OCI-LY7 (cell line): ENCODE data around the gene TMEM72. TPM values are rescaled to one million over a fixed set of nuclear protein-coding genes. Genes with fewer than 3 reads are reported as not detected.

ENCODE experiments used
- BruUV-seq: library from RNA; stranded (reverse); fragments of 400-500 nt; replicated peaks from 2 replicates; lab custom pipeline; 2021; lab: Mats Ljungman, UMichigan
- CTCF ChIA-PET: fragments of 300-600 bp; sonication (Branson Sonifier 250); formaldehyde crosslinking; loops from one replicate; lab custom pipeline; 2022; ENCODE audit warnings: antibody characterized with exemption; ENCODE audit not compliant: unreplicated experiment; lab: Charles Lee
- POLR2A ChIA-PET: fragments of 300-600 bp; sonication (Branson Sonifier 250); formaldehyde crosslinking; loops from one replicate; lab custom pipeline; 2022; ENCODE audit warnings: antibody characterized with exemption; lab: Charles Lee
- DNase-seq: peaks from one replicate; pipeline ENCODE4 v3.0.0-alpha.2; 2015; ENCODE audit warnings: low spot score
- H2AFZ ChIP-seq: fragments of 200-600 bp; sonication (generic), shearing (Covaris generic); 2 replicates; pipeline ENCODE4 v1.6.1; 2014; ENCODE audit warnings: mild to moderate bottlenecking, antibody characterized with exemption, low read length, moderate library complexity
- H3K27ac ChIP-seq: fragments of 200-600 bp; sonication (generic); 2 replicates; pipeline ENCODE4 v1.5.1; 2014; ENCODE audit warnings: mixed run types, low read depth, mild to moderate bottlenecking, moderate library complexity, low read length, inconsistent platforms; ENCODE audit not compliant: poor library complexity, severe bottlenecking
- H3K36me3 ChIP-seq: fragments of 200-600 bp; sonication (generic); 2 replicates; pipeline ENCODE4 v1.6.1; 2014; ENCODE audit warnings: mild to moderate bottlenecking, antibody characterized with exemption, low read length, moderate library complexity, mixed read lengths; ENCODE audit not compliant: insufficient read depth
- H3K4me1 ChIP-seq: fragments of 200-600 bp; sonication (generic); 2 replicates; pipeline ENCODE4 v1.5.1; 2014; ENCODE audit warnings: mild to moderate bottlenecking, low read length; ENCODE audit not compliant: insufficient read depth, poor library complexity, severe bottlenecking
- H3K4me2 ChIP-seq: fragments of 200-600 bp; sonication (generic); 2 replicates; pipeline ENCODE4 v1.6.1; 2014; ENCODE audit warnings: mild to moderate bottlenecking, low read length
- H3K4me3 ChIP-seq: fragments of 200-600 bp; sonication (generic); 2 replicates; pipeline ENCODE4 v1.5.1; 2014; ENCODE audit warnings: mild to moderate bottlenecking, low read depth, low read length; ENCODE audit not compliant: poor library complexity, severe bottlenecking
- H3K79me2 ChIP-seq: fragments of 200-600 bp; sonication (generic); 2 replicates; pipeline ENCODE4 v1.6.1; 2016; ENCODE audit warnings: low read depth, mild to moderate bottlenecking, low read length, moderate library complexity, mixed read lengths; ENCODE audit not compliant: insufficient read depth
- H3K9me2 ChIP-seq: fragments of 200-600 bp; sonication (generic); 2 replicates; pipeline ENCODE4 v1.6.1; 2016; ENCODE audit warnings: mild to moderate bottlenecking, low read length, mixed read lengths; ENCODE audit not compliant: insufficient read depth
- H3K9me3 ChIP-seq: fragments of 200-600 bp; sonication (generic); 2 replicates; pipeline ENCODE4 v1.6.1; 2014; ENCODE audit warnings: mild to moderate bottlenecking, mixed run types, low read length, mixed read lengths
- H4K20me1 ChIP-seq: fragments of 200-600 bp; sonication (generic); 2 replicates; pipeline ENCODE4 v1.6.1; 2014; ENCODE audit warnings: mild to moderate bottlenecking, antibody characterized with exemption, low read length, moderate library complexity, mixed read lengths; ENCODE audit not compliant: insufficient read depth
- CTCF ChIP-seq: fragments of 200-600 bp; sonication (generic); conservative IDR thresholded peaks from 2 replicates; pipeline ENCODE4 v1.5.1; 2014; ENCODE audit warnings: mild to moderate bottlenecking, antibody characterized with exemption, low read length, moderate library complexity, mixed read lengths
- EZH2phosphoT487 ChIP-seq: fragments of 200-600 bp; sonication (generic); IDR thresholded peaks from 2 replicates; pipeline ENCODE4 v1.6.1; 2018; ENCODE audit warnings: low read depth, borderline replicate concordance, mild to moderate bottlenecking, mixed run types, antibody characterized with exemption, low read length, moderate library complexity, mixed read lengths
- intact Hi-C: fragments of 100-400 bp; cut with micrococcal nuclease; formaldehyde crosslinking; loops from one replicate; pipeline ENCODE4 v1.10.0; 2022; ENCODE audit not compliant: unreplicated experiment
- total RNA-seq, 2 experiments: library from RNA; depleted of rRNA in 1 of 2; stranded (reverse); fragments of >200 nt in 1 of 2; shearing (Covaris generic) in 1 of 2; gene quantifications; 2 replicates each; pipeline ENCODE4 v1.2.3, GENCODE V29; 2014 to 2022

Gene TMEM72
- total RNA-seq, 2 experiments from 2014 or later, result not detected

DNA sequence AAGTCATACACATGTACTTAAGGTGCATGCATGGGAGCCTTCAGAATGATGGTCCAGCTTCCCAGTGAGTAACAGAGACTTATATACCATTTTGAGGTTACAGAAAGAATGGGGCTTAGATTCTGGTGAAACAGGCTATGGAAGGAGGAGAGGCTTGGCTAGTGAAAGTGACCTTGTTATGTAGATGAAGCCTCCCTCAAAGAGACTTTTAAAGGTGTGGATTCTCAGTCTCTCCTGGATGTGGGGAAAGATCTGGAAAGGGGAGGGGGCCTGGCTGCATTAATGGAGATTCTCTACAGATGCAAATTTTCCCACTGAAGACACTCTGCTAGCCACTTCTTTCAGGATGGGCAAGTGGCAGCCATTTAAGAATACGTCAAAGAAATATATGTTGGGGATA lies 54.0 kb downstream of the TMEM72 start:
- H3K9me2 ChIP-seq, result no peaks in the 10 kb centered on the region
- no peak for DNase-seq
- H4K20me1 ChIP-seq, result no peaks in the 10 kb centered on the region
- ChIA-PET POLR2A (interaction anchor here (0.6 to 2.2 kb wide), 5 partner anchors 8 to 1504 kb away, joined by 3 to 9 read pairs (median 4); no protein-coding TSS in a partner anchor), CTCF (interaction anchor here (1.0 kb wide), 1 partner anchor 35 kb away, joined by 3 read pairs; no protein-coding TSS in a partner anchor)
- no TSS peak for BruUV-seq
- H3K79me2 ChIP-seq, result no peaks in the 10 kb centered on the region
- no peaks in the 10 kb centered on the region for H3K9me3 ChIP-seq
- no peak overlapping the region for H3K27ac ChIP-seq
- H3K4me3 ChIP-seq, result no peak overlapping the region
- peak overlapping the region; percentile 61; the same call in 1 of the 2 replicates for H3K4me2 ChIP-seq
- H2AFZ ChIP-seq, result peak overlapping the region; percentile 60; the same call in 1 of the 2 replicates
- H3K4me1 ChIP-seq, result peaks cover 77% of the 10 kb centered on the region
- H3K36me3 ChIP-seq, result no peaks in the 10 kb centered on the region
- TF ChIP-seq CTCF (no peak), EZH2phosphoT487 (no peak)
- intact Hi-C loops, result no loop called here

DNA sequence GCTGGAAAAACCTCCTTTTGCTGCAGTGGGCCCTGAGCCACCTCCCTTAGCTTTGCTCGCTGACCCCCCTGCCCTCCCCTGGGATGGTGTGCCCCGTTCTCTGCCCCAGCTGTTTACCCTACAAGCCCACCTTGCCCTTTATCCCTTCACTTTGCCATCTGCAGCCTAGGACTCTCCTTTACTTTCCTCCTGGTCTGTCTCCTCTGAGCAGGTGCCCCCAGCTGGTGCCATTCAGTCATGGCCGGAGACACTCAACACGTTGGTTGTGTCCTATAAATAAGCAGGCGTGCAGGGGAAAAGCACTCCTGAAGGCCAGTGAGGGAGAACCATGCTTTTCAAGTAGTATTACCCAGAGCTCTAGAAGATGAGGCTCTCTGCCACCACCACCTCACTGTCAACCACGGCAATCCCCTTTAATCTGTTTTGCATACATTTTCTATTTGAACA lies 54.5 kb downstream of the TMEM72 start:
- Histone ChIP-seq H3K79me2 (no peaks in the 10 kb centered on the region), H3K4me2 (peak overlapping the region; percentile 49), H3K9me2 (no peaks in the 10 kb centered on the region), H3K4me1 (peaks cover 71% of the 10 kb centered on the region), H3K36me3 (no peaks in the 10 kb centered on the region), H3K27ac (no peak overlapping the region), H4K20me1 (no peaks in the 10 kb centered on the region), H2AFZ (peak overlapping the region; percentile 88), H3K4me3 (no peak overlapping the region), H3K9me3 (no peaks in the 10 kb centered on the region)
- DNase-seq, result no peak
- ChIA-PET POLR2A (interaction anchor here (0.6 to 1.2 kb wide), 4 partner anchors 33 to 1505 kb away, joined by 3 read pairs; no protein-coding TSS in a partner anchor), CTCF (interaction anchor here (0.6 kb wide), 1 partner anchor 31 kb away, joined by 3 read pairs; no protein-coding TSS in a partner anchor)
- intact Hi-C loops, result no loop called here
- no peak for TF ChIP-seq EZH2phosphoT487
- no peak; the same call in 1 of the 2 replicates for TF ChIP-seq CTCF
- BruUV-seq, result no TSS peak
